NCI-H2107 (cell line): ENCODE data around the gene TXNDC5.
"Not testable (repeated sequence)": the region's sequence is repeated elsewhere in the genome, so short reads cannot be mapped to it uniquely, and the experiment has no call there.

Source experiments
- DNase-seq: peaks from one replicate; lab custom pipeline; 2025; lab: John Stamatoyannopoulos, UW

The TXNDC5 gene

GRCh38 chr6:7895125-7895423, 15.5 kb downstream of the TXNDC5 start:
- no peak for DNase-seq

- no peak for DNase-seq
These were observed 16.1 kb downstream of the TXNDC5 start for GRCh38 chr6:7894262-7895124.

GRCh38 chr6:7893342-7893741, 17.2 kb downstream of the TXNDC5 start:
- no peak for DNase-seq

- DNase-seq, result not testable (repeated sequence)
These were observed 18.2 kb downstream of the TXNDC5 start for GRCh38 chr6:7892367-7892766.

- no peak for DNase-seq
These were observed 19.3 kb downstream of the TXNDC5 start for GRCh38 chr6:7891078-7891872.

GRCh38 chr6:7888587-7889357, 21.8 kb downstream of the TXNDC5 start:
- DNase-seq, result no peak

GRCh38 chr6:7887278-7887991, 23.2 kb downstream of the TXNDC5 start:
- DNase-seq, result no peak

- DNase-seq, result no peak
These were observed 24.5 kb downstream of the TXNDC5 start for GRCh38 chr6:7886132-7886531.

- DNase-seq, result no peak
These were observed 27.2 kb downstream of the TXNDC5 start for GRCh38 chr6:7883381-7883780.

GRCh38 chr6:7882505-7883257, 27.9 kb downstream of the TXNDC5 start:
- no peak for DNase-seq

GRCh38 chr6:7881765-7882500, 28.7 kb downstream of the TXNDC5 start:
- DNase-seq, result no peak

- no peak for DNase-seq
These were observed 29.9 kb downstream of the TXNDC5 start for GRCh38 chr6:7880718-7881107.

GRCh38 chr6:7879980-7880717, 30.4 kb downstream of the TXNDC5 start:
- DNase-seq, result no peak

GRCh38 chr6:7879579-7879978, 31.0 kb downstream of the TXNDC5 start:
- no peak for DNase-seq

- no peak for DNase-seq
These were observed 31.5 kb downstream of the TXNDC5 start for GRCh38 chr6:7879043-7879442.

GRCh38 chr6:7878401-7878964, 32.1 kb downstream of the TXNDC5 start:
- no peak for DNase-seq

- no peak for DNase-seq
These were observed 41.7 kb downstream of the TXNDC5 start for GRCh38 chr6:7868926-7869325.

GRCh38 chr6:7866526-7866925, 44.1 kb downstream of the TXNDC5 start:
- no peak for DNase-seq

GRCh38 chr6:7865781-7866180, 44.8 kb downstream of the TXNDC5 start:
- DNase-seq, result no peak
